T-helper 22 cell (primary cell): ENCODE results near the gene THSD8.
"Not testable (repeated sequence)": the region's sequence is repeated elsewhere in the genome, so short reads cannot be mapped to it uniquely, and the experiment has no call there.

Experiments
- DNase-seq: peaks from one replicate; pipeline ENCODE4 v3.0.0-alpha.2; 2020; ENCODE audit warnings: low read depth

Gene THSD8

GRCh38 chr19:12825254-12826131 lies 23.6 kb downstream of the THSD8 start:
- no peak for DNase-seq

DNA sequence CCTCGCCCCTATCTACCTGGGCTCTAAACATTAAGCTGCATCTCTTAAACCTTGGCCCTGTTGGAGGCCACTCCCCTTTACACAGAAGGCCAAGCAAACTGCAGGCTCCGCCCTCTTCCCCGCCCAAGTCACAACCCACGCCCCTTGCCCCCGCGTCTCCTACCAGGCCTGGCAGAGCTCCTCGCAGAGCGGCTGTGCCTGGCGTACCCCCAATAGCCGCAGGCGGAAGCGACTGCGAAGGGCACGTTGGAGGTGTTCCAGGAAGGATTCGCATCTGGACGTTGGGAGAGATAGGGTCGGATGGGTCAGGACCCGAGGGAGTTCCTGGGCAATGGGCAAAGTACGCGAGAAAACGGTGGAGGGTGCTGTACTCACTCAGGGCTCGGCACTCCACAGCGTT lies 26.6 kb downstream of the THSD8 start:
- no peak for DNase-seq

DNA sequence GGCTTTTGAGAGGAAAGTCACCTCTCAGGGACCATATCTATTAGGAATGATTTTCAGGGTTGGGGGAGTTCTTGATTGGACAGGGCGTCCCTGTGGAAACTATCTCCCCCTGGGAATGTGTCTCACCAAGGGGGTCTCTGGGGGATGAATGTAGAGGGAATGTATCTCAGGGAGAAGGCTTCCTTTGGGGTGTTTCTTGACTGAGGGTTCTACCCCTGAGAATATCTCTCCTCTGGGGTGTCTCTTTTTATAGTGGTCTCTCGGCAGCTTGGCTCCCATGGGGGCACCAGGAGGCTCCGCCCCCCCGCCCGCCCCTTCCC lies 31.5 kb downstream of the THSD8 start:
- no peak for DNase-seq

DNA sequence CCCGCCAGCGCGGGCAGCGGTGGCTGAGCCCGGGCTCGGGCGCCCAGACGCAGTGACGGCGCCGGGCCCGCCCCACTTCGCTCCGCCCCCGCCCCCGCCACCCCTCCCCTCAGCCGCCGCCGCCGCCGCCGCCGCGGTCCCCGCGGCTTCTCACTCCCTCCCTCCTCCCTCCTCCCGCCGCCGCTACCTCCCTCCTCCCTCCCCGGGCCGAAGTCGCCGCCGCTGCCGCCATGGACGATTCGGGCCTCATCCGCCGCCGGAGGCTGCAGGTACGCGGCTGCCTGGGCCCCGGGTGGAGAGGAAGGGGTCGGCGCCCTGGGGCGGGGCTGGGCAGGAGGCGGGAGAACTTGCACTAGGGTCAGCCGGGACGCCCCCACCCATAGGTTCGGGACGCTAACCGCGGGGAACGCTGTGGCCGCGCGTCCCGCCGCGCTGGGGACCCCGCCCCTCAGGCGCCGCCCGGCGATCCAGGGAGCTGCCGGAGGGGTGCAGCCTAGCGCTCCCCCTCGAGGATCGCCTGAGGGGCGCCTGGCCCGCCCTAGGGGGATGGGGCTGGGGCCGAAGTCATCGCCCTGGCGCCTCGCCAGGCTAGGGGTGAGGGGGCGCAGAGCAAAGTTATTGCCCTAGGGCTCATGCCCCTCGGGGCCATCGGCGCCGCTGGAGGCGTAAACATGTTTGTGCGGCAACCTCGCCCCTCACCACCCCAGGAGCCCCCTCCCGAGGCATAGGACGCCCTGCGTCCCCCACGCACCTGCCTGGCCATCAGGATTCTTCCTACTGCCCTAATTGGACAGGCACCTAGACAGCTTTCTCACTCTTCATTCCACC lies 32.1 kb downstream of the THSD8 start:
- no peak for DNase-seq

GRCh38 chr19:12834566-12834943 lies 32.7 kb downstream of the THSD8 start, which contains the start of gene RTBDN:
Gene RTBDN, minus strand, starts transcription at chr19:12834579. Its CDS starts 4,600 bp downstream, at chr19:12829979.
- DNase-seq = no peak

GRCh38 chr19:12834976-12835757 lies 33.3 kb downstream of the THSD8 start:
- no peak for DNase-seq

DNA sequence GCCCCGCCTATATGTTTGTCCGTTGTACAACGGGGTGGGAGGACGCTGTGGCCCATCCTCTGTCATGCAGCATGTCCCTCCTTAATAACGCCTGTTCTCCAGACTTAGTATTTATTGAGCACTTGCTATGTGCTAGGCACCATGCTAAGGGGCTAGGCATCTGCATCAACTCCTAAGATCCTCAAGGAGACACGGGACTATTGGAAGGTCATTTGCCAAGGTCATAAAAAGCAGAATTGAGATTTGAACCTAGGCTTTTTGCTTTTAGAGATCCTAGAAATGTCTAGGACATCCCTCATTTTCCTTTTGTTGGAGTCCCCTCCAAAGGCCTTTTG lies 34.6 kb downstream of the THSD8 start:
- DNase-seq = no peak

- DNase-seq = no peak
Measured at GRCh38 chr19:12837225-12837624, 35.4 kb downstream of the THSD8 start.

- no peak for DNase-seq
Measured at GRCh38 chr19:12838182-12838885, 36.5 kb downstream of the THSD8 start, which contains the start of gene MAST1. Gene MAST1, plus strand, starts transcription at chr19:12838515. Its CDS starts 58 bp downstream, at chr19:12838573.

DNA sequence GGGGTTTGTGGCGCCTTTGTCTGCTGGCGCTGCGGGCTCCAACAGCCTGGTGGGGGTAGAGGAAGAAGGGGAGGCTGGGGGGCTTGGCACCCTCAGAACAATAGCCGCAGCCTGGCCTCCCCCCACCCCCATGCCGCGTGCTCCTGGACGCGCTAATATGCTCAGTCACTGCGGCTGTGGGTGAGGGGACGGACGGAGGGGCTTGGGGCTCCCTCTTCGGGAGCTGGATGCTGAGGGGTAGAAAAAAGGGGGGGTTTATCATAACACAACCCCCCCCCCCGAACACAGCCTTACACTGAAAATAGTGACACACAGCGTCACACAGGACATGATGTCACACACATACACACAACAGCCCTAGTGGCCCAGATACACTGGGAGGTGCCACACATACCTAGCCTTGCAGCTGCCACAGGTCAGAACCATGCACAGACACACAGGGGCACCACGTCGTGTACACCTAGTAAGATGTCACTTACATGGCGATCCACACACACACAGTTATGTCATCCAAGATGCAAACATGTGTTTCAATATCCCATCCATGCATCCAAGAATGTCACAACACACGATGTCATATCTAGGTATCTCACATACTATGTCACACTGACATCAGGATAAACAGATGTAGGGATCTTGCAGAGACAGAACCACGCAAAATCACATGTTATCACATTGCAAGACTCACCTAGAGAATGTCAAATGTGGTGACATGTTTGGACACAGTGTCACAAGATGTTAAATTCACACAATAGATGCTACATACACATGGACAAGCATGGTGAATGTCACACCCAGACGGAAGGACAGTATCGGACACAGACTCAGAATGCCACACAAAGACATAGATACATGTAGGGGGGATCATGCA lies 37.3 kb downstream of the THSD8 start:
- no peak for DNase-seq

DNA sequence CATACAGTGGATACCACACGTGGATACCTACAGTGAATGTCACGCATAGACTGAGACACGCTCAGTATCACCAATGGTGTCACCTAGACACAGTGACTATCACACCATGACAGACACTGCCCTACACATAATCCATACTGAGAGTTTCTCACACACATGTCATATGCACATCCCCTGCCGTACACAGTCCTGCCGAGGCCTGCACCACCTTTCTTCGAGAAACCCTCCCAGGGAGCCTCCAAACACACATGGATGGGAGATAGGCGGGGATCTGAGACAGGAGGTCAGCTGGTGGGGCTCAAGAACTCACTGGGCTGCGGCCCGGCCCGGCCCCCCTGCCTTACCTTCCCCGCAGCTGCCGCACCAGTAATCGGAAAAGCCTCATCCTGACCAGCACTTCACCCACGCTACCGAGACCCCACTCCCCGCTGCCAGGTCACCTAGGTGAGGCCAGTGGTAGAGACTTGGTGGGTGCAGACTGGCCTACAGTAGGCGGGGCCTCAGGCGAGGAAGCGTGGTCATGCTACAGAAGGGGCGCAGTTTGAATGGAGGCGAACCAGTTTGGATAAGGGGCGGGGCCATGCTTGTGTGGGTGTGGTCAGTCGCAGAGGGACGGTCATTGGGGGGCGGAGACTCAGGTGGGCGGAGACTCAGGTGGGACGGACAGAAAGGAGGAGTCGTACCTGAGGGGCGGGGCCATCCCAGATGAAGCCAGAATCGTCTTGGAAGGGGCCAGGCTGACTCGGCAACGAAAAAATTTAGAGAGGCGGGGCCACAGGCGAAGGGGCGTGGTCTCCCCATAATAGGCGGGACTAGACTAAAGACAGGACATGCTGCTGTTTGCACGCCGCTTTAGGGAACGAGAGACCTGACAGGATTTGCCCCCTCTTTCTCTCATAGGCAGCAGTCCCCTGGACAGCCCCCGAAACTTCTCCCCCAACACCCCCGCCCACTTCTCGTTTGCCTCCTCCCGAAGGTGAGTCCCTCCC lies 38.5 kb downstream of the THSD8 start:
- no peak for DNase-seq

DNA sequence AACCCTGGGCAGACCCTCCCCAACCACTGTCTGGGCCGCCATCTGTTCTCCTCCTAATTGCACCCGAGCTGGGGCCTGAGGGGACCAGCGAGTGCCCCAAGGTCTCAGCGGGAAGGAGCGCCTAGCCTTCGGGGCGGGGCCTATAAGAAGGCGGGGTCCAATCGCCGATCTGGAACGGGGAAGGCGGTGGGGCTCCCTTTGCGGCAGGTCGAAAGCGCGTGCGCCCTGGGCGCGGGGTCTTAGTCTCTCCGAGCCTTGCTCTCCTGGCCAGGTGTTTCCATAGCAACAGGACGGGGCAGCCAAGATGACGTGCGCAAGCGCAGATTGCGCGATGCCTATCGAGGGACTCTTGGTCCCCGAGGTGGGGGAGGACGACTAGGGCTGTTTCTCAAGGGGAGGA lies 39.2 kb downstream of the THSD8 start:
- DNase-seq = no peak

- no peak for DNase-seq
Measured at GRCh38 chr19:12842511-12842910, 40.6 kb downstream of the THSD8 start.

DNA sequence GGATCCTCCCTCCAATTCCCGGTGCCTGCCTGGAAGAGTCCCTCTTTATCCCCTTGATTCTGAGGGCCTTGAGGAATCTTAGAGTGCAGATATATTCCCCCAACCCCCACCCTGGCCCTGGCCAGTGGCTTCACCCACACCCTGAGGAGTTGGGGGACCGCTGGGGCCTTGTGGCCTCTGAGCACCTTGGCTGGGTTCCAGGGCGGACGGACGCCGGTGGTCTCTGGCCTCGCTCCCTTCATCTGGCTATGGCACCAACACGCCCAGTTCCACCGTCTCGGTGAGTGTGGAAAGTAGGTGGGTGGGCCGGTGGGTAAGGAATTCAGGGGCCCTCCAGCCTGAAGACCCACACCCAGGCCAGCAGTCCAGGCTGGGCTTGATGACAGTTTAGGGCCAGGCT lies 41.5 kb downstream of the THSD8 start:
- no peak for DNase-seq

- DNase-seq = no peak
Measured at GRCh38 chr19:12843999-12844732, 42.3 kb downstream of the THSD8 start.

- DNase-seq = not testable (repeated sequence)
Measured at GRCh38 chr19:12846613-12847012, 44.7 kb downstream of the THSD8 start.

DNA sequence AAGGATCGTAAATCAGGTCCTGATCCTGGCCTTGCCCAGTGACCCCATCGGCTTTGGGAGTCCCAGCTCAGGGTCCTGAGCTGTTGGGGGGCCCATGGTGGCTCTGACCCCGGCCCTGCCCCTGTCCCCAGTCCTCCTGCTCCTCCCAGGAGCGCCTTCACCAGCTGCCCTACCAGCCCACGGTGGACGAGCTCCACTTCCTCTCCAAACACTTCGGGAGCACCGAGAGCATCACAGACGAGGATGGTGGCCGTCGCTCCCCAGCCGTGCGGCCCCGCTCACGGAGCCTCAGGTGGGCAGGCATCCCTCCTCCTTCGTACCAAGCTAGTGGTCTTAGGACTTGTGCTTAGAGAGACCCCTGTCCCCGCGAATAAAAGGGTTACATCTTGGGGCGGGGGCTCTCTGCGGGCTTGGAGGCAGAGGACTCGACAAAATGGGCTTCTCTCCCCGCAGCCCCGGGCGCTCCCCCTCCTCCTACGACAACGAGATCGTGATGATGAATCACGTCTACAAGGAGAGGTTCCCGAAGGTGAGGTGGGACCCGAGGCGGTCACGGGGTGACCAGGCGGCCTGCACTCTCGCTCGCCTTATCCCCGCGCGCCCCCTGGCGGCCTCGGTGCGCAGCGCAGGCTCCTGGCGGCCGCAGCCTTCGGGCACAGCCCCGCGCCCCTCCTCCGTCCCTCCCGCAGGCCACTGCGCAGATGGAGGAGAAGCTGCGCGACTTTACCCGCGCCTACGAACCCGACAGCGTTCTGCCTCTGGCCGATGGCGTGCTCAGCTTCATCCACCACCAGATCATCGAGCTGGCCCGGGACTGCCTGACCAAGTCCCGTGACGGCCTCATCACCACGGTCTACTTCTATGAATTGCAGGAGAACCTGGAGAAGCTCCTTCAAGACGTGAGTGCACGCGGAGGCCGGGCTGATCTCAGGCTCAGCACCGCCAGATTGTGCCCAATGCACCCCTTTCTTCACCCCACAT lies 45.6 kb downstream of the THSD8 start:
- DNase-seq = peak; percentile 53
